Peyer's patch (tissue), 4 donors: ENCODE measurements around the gene HDAC4. TPM values are rescaled to one million over a fixed set of nuclear protein-coding genes. Genes with fewer than 3 reads are reported as not detected.

Experiments used
- DNase-seq, 3 donors: peaks; one replicate each; pipeline ENCODE4 v3.0.0-alpha.2; 2017 to 2019
- H3K27ac ChIP-seq, 4 donors: fragments of 200-600 bp; sonication (generic); one replicate each; pipeline ENCODE4 v1.5.1; 2016 to 2019
- H3K27me3 ChIP-seq, 2 donors: fragments of 200-600 bp; sonication (generic); one replicate each; pipeline ENCODE4 v1.5.1; 2019
- H3K36me3 ChIP-seq, 3 donors: fragments of 200-600 bp; sonication (generic); one replicate each; pipeline ENCODE4 v1.5.1; 2016 to 2019
- H3K4me1 ChIP-seq, 4 donors: fragments of 200-600 bp; sonication (generic); one replicate each; pipeline ENCODE4 v1.5.1; 2016 to 2019
- H3K4me3 ChIP-seq, 4 donors: fragments of 200-600 bp; sonication (generic); 1 replicate in 3 of 4; 2 replicates in 1 of 4; pipeline ENCODE4 v1.5.1; 2016 to 2019; ENCODE audit warnings: mild to moderate bottlenecking in 1 of 4
- H3K9me3 ChIP-seq, 4 donors: fragments of 200-600 bp; sonication (generic); one replicate each; pipeline ENCODE4 v1.5.1; 2016 to 2019; ENCODE audit warnings: mild to moderate bottlenecking in 1 of 4
- POLR2A ChIP-seq, 2 donors: fragments of 450-650 bp; IDR thresholded peaks; one replicate each; pipeline ENCODE4 v1.5.1; 2017; ENCODE audit warnings: antibody characterized with exemption in 2 of 2, mild to moderate bottlenecking in 2 of 2, moderate library complexity in 2 of 2
- total RNA-seq, 4 donors: library from RNA; depleted of rRNA; stranded (reverse); fragments of >200 nt; gene quantifications; one replicate each; pipeline ENCODE4 v1.1.0, GENCODE V29; 2016
- TF ChIP-seq, protein P1 (sequence below), 6 experiments: fragments of 450-650 bp in 4 of 6; fragments of 200-600 bp in 2 of 6; sonication (generic) in 1 of 6; IDR thresholded peaks; one replicate each; pipeline ENCODE4 v1.5.1; 2017 to 2019; ENCODE audit warnings: antibody characterized with exemption in 6 of 6, mild to moderate bottlenecking in 3 of 6, moderate library complexity in 1 of 6

The HDAC4 gene
- total RNA-seq, 4 donors from 2014 or later = 28.9 to 198 (median 102) TPM

DNA sequence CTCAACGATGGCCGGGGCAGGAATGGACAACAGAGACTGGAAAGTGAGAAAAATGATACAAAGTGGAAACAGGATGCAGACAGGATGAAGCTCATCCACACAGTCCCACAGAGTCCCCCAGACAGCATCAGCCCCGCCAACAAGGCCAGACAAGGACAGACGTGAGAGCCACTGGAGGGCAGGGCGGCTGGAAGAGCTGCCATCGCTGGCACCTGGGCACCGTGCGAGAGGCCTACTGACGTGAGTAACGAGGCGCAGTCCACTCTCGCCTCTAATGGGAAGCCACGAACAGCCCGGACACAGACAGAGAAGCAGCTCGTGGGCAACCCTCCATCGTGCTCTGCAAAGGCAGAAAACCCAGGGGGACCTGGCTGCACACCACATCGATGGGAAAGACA, 17.1 kb downstream of the HDAC4 start:
- no peak overlapping the region for H3K4me3 ChIP-seq
- DNase-seq = peak in 1 of 3 donors; percentile 22
- no peak overlapping the region for H3K27ac ChIP-seq
- H3K27me3 ChIP-seq = no peaks in the 10 kb centered on the region
- no peaks in the 10 kb centered on the region for H3K36me3 ChIP-seq
- H3K4me1 ChIP-seq = no peaks in the 10 kb centered on the region
- H3K9me3 ChIP-seq = no peaks in the 10 kb centered on the region
- no peak for TF ChIP-seq POLR2A (IDR thresholded peaks at IDR 0.05)
- TF ChIP-seq, protein P1, sequence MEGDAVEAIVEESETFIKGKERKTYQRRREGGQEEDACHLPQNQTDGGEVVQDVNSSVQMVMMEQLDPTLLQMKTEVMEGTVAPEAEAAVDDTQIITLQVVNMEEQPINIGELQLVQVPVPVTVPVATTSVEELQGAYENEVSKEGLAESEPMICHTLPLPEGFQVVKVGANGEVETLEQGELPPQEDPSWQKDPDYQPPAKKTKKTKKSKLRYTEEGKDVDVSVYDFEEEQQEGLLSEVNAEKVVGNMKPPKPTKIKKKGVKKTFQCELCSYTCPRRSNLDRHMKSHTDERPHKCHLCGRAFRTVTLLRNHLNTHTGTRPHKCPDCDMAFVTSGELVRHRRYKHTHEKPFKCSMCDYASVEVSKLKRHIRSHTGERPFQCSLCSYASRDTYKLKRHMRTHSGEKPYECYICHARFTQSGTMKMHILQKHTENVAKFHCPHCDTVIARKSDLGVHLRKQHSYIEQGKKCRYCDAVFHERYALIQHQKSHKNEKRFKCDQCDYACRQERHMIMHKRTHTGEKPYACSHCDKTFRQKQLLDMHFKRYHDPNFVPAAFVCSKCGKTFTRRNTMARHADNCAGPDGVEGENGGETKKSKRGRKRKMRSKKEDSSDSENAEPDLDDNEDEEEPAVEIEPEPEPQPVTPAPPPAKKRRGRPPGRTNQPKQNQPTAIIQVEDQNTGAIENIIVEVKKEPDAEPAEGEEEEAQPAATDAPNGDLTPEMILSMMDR (IDR thresholded peaks at IDR 0.05) = no peak

- H3K4me1 ChIP-seq = no peaks in the 10 kb centered on the region
- no peaks in the 10 kb centered on the region for H3K9me3 ChIP-seq
- no peak for TF ChIP-seq POLR2A (IDR thresholded peaks at IDR 0.05)
- TF ChIP-seq, protein P1 (IDR thresholded peaks at IDR 0.05) = no peak
- peak in 1 of 3 donors; percentile 40 for DNase-seq
- no peak overlapping the region for H3K27ac ChIP-seq
- H3K36me3 ChIP-seq = no peaks in the 10 kb centered on the region
- H3K4me3 ChIP-seq = no peak overlapping the region
- H3K27me3 ChIP-seq = no peaks in the 10 kb centered on the region
Measured at GRCh38 chr2:239383036-239383758, 17.6 kb downstream of the HDAC4 start.

- Histone ChIP-seq H3K27ac (no peak overlapping the region), H3K4me1 (no peaks in the 10 kb centered on the region), H3K27me3 (no peaks in the 10 kb centered on the region), H3K9me3 (no peaks in the 10 kb centered on the region), H3K4me3 (no peak overlapping the region), H3K36me3 (no peaks in the 10 kb centered on the region)
- no peak for TF ChIP-seq POLR2A (IDR thresholded peaks at IDR 0.05)
- TF ChIP-seq, protein P1 (IDR thresholded peaks at IDR 0.05) = no peak
- peak in 1 of 3 donors; percentile 5 for DNase-seq
Measured at GRCh38 chr2:239382384-239382880, 18.4 kb downstream of the HDAC4 start.

GRCh38 chr2:239381709-239382134, 19.1 kb downstream of the HDAC4 start:
- peak overlapping the region in 2 of 4 donors; percentile 15 to 60 for H3K27ac ChIP-seq
- H3K4me3 ChIP-seq = no peak overlapping the region
- no peak for TF ChIP-seq POLR2A (IDR thresholded peaks at IDR 0.05)
- TF ChIP-seq, protein P1 (IDR thresholded peaks at IDR 0.05) = no peak
- no peaks in the 10 kb centered on the region for H3K9me3 ChIP-seq
- no peaks in the 10 kb centered on the region for H3K27me3 ChIP-seq
- no peaks in the 10 kb centered on the region for H3K36me3 ChIP-seq
- peak; percentile 29 to 71 (median 69) for DNase-seq
- no peaks in the 10 kb centered on the region for H3K4me1 ChIP-seq

DNA sequence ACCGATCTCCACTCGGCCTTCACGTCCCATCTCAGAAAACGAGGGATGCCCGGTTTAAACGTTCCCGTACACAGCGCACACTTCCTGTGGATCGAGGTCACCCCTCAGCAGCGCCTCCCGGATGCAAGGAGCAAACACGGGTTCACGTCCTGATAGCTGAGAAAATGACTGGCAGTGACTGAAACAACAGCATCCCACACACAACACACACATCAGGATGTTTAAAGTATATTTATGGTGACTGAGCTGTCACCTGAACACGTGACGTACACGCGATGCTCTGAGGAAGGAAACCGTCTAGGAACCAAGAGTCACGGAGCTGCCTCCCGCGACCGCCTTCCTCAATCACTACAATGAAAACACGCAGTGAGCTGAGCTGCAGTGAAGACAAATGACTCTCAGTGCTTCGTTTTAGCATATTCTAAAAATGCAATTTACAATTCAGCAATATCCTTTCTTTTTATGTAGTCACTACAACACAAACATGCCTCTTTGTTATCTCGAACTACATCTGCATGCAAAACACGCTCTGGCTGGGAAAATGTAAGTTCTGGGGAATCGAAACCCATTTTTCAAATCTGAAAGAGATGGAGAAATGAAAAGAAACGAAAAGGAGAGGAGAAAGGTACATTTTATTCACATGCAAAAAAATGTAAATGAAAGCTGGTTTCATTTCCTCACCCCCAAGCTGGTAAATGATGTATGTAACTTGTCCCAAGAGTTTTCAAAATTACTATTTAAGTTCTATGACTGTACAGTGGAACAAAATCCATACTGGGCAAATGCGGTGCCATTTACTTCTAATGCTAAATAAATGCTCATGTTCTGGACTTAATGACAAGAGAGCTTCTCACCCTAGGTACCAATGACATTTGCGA, 19.8 kb downstream of the HDAC4 start:
- no peaks in the 10 kb centered on the region for H3K36me3 ChIP-seq
- TF ChIP-seq, protein P1 (IDR thresholded peaks at IDR 0.05) = no peak
- no peak for TF ChIP-seq POLR2A (IDR thresholded peaks at IDR 0.05)
- H3K9me3 ChIP-seq = no peaks in the 10 kb centered on the region
- H3K4me3 ChIP-seq = peak overlapping the region; percentile 8 to 31 (median 9)
- no peaks in the 10 kb centered on the region for H3K4me1 ChIP-seq
- H3K27me3 ChIP-seq = no peaks in the 10 kb centered on the region
- DNase-seq = peak; percentile 33 to 83 (median 81)
- H3K27ac ChIP-seq = peak overlapping the region in 3 of 4 donors; percentile 1 to 60 (median 15)
